HFFc6 (cell line): ENCODE measurements around the gene WDPCP. TPM values are rescaled to one million over a fixed set of nuclear protein-coding genes. Genes with fewer than 3 reads are reported as not detected.

Experiments
- DNase-seq: peaks from one replicate; pipeline ENCODE4 v3.0.0-alpha.2; 2018
- H3K27ac Mint-ChIP-seq: 2 replicates; pipeline ENCODE4 v1.8.0; 2020; ENCODE audit warnings: mild to moderate bottlenecking, mixed read lengths
- H3K27me3 Mint-ChIP-seq: 2 replicates; pipeline ENCODE4 v1.8.0; 2021; ENCODE audit warnings: mild to moderate bottlenecking, moderate library complexity, mixed read lengths; ENCODE audit not compliant: insufficient read depth
- H3K36me3 Mint-ChIP-seq: 2 replicates; pipeline ENCODE4 v1.8.0; 2021; ENCODE audit warnings: low read depth, mixed read lengths
- H3K4me1 Mint-ChIP-seq: 2 replicates; pipeline ENCODE4 v1.8.0; 2020; ENCODE audit warnings: low read depth, mixed read lengths
- H3K4me3 Mint-ChIP-seq: 2 replicates; pipeline ENCODE4 v1.8.0; 2020; ENCODE audit warnings: mild to moderate bottlenecking, moderate library complexity, mixed read lengths
- H3K9me3 Mint-ChIP-seq: 2 replicates; pipeline ENCODE4 v1.8.0; 2020; ENCODE audit warnings: mild to moderate bottlenecking, mixed read lengths
- total RNA-seq, 6 experiments: library from RNA; stranded (reverse); fragmentation: NEBNext Ultra II Directional; extraction: Animal tissue kit (Norgen Biotek cat#: 25700); gene quantifications; 2 replicates in 1 of 6; 3 replicates in 5 of 6; pipeline ENCODE4 v1.2.3, GENCODE V29; 2021
- TF ChIP-seq, protein P1 (sequence below): fragments of 200-600 bp; sonication (generic); IDR thresholded peaks from 2 replicates; pipeline ENCODE4 v1.5.0; 2021; ENCODE audit warnings: antibody characterized with exemption, mild to moderate bottlenecking

The WDPCP gene
- total RNA-seq, 6 experiments from 2014 or later: 3.0 to 5.9 (median 4.6) TPM

DNA sequence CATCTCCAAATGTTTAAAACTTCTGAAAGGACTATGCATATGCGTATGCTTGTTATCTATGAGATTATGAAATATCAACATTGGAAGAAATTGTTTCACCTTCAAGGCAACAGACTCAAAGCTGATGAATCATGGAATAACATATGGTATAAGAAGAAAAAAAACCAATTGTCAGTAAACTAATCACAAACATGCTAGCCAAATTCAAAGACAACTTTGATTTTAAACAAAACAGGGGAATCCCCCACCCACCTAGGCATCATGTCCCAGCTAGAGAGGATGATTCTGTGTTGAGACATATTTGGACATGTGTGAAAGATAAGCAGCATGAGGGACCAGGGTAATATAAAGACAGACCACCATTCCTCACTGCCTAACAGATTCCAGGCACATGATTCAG is 147.7 kb downstream of the WDPCP start:
- no peak overlapping the region for H3K4me3 Mint-ChIP-seq
- peaks cover 8% of the 10 kb centered on the region for H3K4me1 Mint-ChIP-seq
- no peaks in the 10 kb centered on the region for H3K9me3 Mint-ChIP-seq
- DNase-seq: no peak
- H3K27ac Mint-ChIP-seq: no peak overlapping the region
- H3K27me3 Mint-ChIP-seq: no peaks in the 10 kb centered on the region; the same call in 1 of the 2 replicates
- TF ChIP-seq, protein P1, sequence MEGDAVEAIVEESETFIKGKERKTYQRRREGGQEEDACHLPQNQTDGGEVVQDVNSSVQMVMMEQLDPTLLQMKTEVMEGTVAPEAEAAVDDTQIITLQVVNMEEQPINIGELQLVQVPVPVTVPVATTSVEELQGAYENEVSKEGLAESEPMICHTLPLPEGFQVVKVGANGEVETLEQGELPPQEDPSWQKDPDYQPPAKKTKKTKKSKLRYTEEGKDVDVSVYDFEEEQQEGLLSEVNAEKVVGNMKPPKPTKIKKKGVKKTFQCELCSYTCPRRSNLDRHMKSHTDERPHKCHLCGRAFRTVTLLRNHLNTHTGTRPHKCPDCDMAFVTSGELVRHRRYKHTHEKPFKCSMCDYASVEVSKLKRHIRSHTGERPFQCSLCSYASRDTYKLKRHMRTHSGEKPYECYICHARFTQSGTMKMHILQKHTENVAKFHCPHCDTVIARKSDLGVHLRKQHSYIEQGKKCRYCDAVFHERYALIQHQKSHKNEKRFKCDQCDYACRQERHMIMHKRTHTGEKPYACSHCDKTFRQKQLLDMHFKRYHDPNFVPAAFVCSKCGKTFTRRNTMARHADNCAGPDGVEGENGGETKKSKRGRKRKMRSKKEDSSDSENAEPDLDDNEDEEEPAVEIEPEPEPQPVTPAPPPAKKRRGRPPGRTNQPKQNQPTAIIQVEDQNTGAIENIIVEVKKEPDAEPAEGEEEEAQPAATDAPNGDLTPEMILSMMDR: no peak
- H3K36me3 Mint-ChIP-seq: no peaks in the 10 kb centered on the region

- no peak overlapping the region for H3K27ac Mint-ChIP-seq
- no peak for DNase-seq
- TF ChIP-seq, protein P1: no peak
- H3K4me3 Mint-ChIP-seq: no peak overlapping the region
- H3K36me3 Mint-ChIP-seq: no peaks in the 10 kb centered on the region
- H3K27me3 Mint-ChIP-seq: no peaks in the 10 kb centered on the region
- H3K4me1 Mint-ChIP-seq: peaks cover 8% of the 10 kb centered on the region
- H3K9me3 Mint-ChIP-seq: no peaks in the 10 kb centered on the region
Measured at GRCh38 chr2:63438181-63438580, 150.1 kb downstream of the WDPCP start.

DNA sequence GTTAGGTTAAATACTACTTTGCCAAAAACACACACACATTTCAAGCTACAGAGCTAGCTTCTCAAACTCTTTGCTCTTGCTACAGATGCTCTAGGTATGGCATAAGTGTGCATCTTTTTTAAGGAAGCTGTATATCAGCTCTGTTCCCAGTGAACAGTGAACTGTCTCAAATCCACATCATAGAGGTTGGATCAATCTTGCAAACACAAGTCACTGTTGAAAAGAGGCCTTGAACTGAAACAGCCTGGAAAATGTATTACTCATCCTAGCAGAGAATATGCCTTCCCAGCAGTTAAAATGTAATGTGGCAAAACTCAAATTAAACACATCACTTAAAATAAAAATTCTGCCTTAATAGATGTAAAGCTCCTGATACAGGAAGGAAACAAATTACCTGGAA is 151.8 kb downstream of the WDPCP start:
- no peaks in the 10 kb centered on the region for H3K27me3 Mint-ChIP-seq

GRCh38 chr2:63435070-63435469 is 153.2 kb downstream of the WDPCP start:
- TF ChIP-seq, protein P1: no peak
- H3K4me1 Mint-ChIP-seq: no peaks in the 10 kb centered on the region; the same call in 1 of the 2 replicates
- no peak overlapping the region for H3K27ac Mint-ChIP-seq
- H3K4me3 Mint-ChIP-seq: no peak overlapping the region
- DNase-seq: no peak
- no peaks in the 10 kb centered on the region for H3K27me3 Mint-ChIP-seq
- no peaks in the 10 kb centered on the region for H3K9me3 Mint-ChIP-seq
- no peaks in the 10 kb centered on the region for H3K36me3 Mint-ChIP-seq

More for the DNA sequence above, 151.8 kb downstream of the WDPCP start:
- H3K27ac Mint-ChIP-seq: no peak overlapping the region
- peaks cover 8% of the 10 kb centered on the region for H3K4me1 Mint-ChIP-seq
- H3K9me3 Mint-ChIP-seq: no peaks in the 10 kb centered on the region
- H3K36me3 Mint-ChIP-seq: no peaks in the 10 kb centered on the region
- TF ChIP-seq, protein P1: no peak
- DNase-seq: no peak
- H3K4me3 Mint-ChIP-seq: no peak overlapping the region

- H3K27ac Mint-ChIP-seq: no peak overlapping the region
- no peaks in the 10 kb centered on the region; the same call in 1 of the 2 replicates for H3K4me1 Mint-ChIP-seq
- H3K27me3 Mint-ChIP-seq: no peaks in the 10 kb centered on the region
- TF ChIP-seq, protein P1: no peak
- no peak for DNase-seq
- no peak overlapping the region for H3K4me3 Mint-ChIP-seq
- no peaks in the 10 kb centered on the region for H3K36me3 Mint-ChIP-seq
- no peaks in the 10 kb centered on the region for H3K9me3 Mint-ChIP-seq
Measured at GRCh38 chr2:63434024-63435001, 154.0 kb downstream of the WDPCP start.
